ENCODE results near the gene LCMT1. TPM values are rescaled to one million over a fixed set of nuclear protein-coding genes. Genes with fewer than 3 reads are reported as not detected.
A peak's percentile ranks its signal among the peaks of the same experiment; 100 is the strongest.
"Not testable (repeated sequence)": the region's sequence is repeated elsewhere in the genome, so short reads cannot be mapped to it uniquely, and the experiment has no call there.

The LCMT1 gene
- 24.8 and 26.5 TPM in 2 replicates for total RNA-seq

DNA sequence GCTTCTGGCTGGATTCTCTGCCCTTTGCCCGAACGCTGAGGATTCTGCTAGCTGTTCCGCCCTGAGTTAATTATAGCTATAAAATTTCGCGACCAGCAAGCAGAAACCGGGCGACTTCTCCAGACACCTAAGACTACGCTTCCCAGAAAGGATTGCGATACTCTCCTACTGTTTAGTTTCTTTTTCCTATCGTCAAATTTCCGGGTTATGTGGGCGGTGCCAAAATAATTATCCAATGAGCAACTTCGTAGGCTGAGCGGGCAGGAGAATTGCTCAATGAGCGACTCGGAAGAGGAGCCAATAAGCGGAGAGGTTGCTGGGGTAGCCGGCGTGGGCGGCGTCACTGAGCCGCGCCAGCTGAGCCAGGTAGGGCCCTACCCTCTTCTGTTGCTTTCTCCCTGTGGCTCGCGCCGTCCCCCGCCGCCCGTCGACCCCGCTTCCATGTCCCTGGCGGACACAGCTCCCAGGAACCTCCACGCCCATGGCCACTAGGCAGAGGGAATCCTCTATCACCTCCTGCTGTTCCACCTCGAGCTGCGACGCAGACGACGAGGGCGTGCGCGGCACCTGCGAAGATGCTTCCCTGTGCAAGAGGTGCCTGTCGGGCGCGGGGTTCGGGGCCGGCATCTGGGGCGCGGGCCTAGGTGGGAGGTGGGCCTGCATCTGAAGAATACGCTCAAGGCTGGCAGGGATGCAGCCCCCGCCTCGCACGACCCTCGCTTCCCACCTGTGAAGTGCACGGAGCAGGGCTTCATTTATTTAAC is at the start of gene LCMT1:
LCMT1 (plus strand) TSS at position 340 of the 764 bp plus-strand sequence; CDS start at position 482, 142 bp downstream.
- peak; percentile 98 for DNase-seq

DNA sequence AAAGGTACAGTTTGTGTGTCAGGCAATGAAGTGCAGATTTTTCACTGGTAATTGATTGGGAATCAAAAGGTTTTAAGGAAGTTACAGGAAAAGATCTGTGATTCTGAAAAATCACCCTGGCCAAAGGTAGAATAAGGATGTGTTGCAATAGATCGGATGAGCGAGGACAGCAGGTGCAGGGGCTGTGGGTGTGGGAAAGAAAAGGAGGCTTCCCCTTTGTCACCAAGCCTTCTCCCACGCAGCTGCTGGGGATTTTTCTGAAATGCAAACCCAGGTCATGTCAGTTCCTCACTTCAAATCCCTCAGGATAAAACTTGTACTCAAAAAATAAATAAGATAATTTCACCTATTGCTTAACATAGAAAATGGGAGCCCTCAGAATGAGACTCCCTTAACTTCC is 48.4 kb upstream of the LCMT1 start:
- no peak for DNase-seq

DNA sequence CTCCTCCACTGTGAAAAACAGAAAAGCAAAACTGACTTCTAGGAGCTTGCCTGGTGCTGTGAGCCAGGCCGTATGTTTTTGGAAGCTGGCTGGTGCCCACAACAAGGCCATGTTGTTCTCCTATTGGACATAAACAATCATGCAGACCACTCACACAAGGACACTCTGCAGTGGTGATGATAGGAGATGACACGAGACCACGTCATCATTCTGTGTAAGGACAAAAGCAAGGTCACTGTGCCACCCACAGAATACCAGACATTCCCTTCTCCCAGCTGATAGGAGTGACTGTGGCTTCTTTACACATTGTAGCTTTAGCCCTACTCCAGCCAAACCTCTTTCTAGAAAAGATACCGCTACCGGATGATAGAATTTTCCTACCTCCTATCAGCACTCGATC is 47.7 kb upstream of the LCMT1 start:
- DNase-seq, result no peak

DNA sequence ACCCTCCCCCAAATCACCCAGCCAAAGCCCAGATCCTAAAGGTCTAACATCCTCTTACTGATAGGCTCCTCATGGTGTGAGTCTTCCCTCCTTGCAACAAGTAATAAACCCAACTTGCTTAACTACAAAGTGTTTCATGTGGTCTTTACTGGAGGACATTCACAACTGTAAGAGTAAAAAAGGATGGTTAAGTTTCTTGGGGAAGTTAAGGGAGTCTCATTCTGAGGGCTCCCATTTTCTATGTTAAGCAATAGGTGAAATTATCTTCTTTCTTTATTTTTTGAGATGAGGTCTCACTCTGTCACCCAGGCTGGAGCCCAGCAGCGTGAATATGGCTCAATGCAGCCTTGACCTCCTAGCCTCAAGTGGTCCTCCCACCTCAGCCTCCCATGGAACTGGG is 47.3 kb upstream of the LCMT1 start:
- not testable (repeated sequence) for DNase-seq

DNA sequence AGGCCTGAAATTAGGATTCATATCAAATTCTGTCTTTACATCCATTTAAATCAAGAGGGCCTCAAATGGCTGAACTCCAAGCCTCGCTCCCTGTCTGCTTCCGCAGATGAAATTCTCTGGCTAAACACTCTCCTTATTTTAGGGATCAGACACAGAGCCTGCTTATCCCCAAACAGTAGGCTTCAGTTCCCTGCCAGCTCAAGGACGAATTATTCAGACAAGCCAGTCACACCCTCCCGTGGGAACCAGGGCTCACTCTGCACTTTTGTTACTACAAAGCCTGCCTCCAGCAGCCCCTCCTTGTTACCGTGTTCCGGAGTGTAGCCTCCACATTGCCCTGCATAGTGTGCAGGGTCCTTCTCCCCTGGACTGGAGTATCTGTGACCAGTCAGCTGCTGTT is 46.6 kb upstream of the LCMT1 start:
- no peak for DNase-seq

DNA sequence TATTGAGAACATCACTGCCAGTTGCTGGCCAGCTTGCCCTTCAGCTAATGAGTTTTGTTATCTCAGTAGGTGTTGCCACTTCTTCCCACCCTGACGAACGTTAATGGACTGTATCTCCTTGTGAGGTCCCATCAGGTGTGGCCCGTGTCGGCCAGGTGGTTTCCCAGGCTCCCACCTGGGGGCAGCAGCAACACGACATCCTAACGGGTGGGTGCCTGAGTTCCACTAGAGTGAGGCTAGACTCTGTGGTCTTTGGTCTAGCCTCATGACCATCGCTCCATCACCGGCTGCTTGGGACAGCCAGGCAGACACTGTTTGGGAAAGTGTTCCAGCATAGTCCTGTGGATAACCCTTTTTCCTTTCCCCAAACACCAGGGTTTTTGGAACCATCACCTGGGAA is 45.6 kb upstream of the LCMT1 start:
- DNase-seq, result no peak

DNA sequence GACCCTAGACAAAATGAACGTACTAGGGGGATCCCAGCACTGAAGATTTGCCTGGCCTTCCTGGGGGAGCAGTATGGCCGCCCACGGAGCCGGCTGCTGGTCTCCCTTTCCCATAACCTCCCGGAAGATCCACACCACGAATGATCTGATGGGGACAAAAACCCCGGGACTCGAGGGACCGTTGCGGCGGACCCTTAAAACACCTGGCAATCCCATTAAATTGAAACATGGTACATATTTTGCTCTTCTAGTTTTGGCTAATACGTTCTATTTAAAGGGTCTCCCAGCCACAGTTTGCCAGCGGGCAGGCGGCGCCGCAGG is 45.2 kb upstream of the LCMT1 start:
- no peak for DNase-seq

DNA sequence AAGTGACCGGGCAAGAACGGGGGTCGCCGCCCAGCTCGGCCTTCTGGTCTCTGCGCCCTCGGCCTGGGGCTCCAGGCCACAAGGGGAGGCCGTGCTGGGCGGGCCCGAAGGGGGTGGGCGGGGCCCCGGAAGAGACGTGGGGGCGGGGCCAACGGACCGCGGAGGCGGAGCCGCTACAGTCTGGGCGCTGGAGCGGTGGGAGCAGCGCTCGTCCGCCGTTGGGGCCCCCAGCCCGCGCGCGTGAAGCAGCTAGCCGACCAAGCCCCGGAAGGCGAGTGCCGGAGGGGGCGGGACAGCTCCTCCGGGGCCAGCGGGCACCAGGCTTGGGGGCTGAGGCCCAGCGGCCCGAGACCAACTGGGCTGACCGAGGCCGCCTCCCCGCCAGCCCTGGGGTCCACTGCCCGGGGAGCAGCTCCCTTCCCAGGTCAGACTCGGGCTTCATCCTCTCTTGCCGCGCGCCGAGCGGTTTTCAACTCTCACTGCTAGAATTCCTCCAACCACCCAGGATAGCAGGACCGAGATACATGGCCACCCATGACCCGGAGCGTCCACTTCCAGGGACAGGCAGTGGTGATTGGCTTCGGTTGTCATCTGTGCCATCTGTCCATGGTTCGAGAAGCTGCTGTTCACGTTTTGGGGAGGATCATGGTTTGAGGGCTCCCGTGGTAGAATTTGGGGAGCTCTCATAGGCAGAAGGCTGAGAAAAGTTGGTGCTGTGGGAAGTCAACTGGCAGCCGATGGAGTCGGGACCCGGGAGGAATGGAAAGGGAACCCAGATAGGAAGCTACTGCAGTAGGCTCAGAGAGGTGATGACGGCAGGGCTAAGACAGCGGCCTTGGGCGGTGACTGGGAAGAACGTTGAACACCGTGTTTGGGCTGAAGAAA is 44.6 kb upstream of the LCMT1 start:
- DNase-seq, result peak; percentile 75

DNA sequence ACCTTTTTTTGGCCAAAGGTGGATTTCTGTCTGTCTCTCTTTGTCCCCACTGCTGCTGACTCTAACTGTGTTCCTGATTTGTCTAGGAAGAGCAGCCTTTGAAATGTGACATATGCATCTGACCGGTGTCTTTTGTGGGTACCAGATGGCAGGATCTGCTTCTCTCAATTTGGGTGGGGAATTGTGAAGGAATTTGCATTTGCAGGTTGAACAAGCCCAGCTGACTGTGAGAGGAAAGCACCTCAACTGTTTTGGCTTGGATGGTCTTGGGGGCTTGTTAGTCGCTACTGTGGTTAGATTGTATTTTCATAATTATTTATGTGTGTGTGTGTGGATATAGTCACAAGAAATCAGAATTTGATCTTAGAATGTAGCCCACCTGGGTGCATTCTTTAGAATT is 37.7 kb upstream of the LCMT1 start:
- no peak for DNase-seq

DNA sequence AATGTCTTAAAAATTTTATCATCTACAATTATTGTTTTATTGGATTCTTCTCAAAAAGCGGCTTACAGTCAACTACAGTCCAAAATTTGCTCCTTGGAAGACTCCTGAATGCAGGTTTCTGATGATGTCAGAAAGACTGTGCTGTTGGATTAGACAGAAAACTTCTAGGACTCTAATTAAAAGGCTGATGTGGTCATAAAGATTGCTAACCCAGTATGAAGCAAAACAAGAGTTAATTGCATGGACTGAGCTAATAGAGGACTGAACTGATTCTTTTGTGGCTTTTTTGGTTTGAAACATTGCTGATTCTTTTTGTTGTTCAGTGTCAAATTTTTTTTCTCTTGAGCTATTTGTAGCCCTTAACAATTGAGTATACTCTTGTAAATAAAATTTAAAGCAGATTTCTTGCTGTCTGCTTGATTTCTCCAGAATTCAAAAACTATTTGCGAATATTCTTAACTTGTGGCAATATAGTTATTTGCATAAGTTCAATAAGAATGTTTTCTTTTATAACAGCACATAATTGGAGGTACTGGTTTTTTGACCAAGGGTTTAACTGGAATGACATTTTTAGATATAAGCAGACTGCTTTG is 33.1 kb upstream of the LCMT1 start:
- DNase-seq, result no peak

DNA sequence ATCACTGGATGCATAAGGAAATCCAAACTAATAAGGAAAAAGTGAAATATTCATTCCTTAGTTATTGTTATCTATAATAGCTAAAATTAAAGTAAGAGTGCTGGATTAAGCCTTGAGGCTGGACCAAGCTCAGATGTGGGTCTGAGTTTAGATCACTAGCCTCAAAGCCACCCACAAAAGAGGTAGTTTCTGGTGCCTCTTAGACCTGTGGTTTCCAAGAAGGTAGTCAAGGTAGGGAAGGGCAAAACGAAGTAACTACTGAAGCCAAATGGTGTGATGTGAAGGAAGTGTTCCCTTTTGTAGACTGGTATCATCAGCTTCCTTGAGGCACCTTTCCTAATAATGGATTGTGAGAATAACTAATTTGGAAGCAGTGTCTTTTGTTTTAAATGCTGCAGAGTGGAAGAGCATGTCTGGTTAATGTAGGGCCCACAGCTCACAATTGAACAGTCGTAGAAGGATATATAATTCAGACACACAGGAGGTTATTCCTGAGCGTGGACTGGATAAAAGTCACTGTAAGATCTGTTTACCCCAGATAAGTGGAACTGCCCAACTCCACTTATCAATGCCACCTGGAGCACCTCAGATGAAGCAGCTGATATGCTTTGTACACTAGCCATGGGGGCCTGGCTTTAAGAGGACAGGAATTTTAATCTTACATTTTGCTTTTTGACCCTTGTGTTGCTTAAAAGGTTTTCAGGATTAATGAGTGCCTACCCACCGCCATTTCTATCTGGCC is 31.7 kb upstream of the LCMT1 start:
- no peak for DNase-seq

DNA sequence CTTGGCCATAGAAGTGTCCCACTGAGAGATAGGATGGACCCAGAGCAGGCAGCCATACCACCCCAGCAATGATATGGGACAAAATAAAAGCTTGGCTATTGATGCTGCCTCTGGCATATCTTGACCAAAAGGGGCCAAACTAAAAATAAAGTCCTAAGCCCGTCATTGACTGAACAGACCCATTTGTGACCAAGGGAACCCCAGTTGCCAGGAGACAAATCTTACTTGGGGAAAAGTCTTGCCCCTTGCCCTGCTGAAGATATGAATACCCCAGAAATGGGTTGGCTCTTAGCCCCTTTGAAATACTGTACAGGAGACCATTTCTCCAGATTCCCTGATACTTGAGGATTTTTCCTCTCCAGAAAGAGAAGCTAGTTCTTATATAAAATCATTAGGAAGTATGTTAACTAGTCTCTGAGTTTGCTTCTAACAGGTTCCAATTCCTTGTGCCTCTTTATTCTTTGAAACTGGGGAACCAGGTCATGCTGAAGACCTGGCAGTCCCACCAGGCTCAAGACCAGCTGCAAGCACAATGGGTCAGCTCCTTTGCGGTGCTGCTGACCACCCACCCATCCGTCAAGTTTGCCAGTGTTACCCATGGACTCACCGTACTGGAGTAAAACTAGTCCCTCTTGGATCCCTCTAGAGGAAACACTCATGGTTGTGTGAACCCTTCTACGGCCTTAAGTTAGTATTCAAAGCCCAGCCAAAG is 31.0 kb upstream of the LCMT1 start:
- DNase-seq, result no peak

DNA sequence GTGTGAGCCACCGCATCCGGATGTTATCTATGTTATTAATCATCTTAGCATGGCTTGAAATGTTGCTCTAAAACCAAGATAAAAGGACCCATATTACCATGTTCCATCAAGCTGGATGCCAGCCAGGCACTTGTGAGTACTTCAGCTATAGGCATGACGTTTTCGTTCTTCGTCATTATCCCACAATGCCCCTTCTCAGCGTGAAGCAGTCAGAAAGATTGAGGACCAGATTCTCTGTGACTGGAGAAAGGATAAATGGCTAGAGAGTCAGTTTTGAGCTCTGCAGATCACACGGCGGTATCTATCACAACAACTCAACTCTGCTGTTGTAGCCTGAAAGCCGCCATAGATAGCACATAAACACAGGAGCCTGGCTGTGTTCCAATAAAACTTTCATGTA is 29.8 kb upstream of the LCMT1 start:
- no peak for DNase-seq

DNA sequence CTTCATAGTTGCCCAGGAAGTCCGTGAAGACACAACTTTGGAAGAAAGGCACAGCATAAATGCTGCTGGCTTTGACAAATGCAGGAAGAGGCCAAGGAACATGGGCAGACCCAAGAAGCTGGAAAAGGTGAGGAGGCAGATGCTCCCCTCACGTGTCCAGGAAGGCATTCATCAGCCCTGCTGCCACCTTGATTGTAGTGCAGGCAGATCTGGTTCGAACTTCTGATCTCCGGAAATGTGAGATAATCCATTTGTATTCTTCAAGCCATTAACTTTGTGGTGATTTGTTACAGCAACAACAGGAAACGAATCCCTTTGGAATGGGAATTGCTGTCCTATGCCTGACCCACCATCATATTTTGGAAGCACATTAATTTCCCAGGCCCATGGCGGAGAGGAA is 28.5 kb upstream of the LCMT1 start:
- no peak for DNase-seq

DNA sequence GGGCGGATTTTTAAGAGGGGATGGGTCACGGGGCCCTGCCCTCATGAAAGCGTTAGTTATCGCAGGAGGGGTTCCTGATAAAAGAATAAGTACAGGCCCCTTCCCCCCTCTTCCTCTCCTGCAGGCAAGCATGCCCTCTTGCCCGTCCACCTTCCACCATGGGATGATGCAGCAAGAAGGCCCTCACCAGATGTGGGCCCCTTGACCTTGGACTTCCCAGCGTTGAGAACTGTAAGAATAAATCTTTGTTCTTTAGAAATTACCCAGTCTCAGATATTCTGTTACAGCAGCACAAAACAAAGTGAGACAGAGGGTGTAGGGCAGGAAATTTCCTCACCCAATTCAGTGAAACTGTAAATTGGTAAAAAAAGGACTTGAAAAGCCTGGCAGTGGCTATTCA is 27.8 kb upstream of the LCMT1 start:
- no peak for DNase-seq

DNA sequence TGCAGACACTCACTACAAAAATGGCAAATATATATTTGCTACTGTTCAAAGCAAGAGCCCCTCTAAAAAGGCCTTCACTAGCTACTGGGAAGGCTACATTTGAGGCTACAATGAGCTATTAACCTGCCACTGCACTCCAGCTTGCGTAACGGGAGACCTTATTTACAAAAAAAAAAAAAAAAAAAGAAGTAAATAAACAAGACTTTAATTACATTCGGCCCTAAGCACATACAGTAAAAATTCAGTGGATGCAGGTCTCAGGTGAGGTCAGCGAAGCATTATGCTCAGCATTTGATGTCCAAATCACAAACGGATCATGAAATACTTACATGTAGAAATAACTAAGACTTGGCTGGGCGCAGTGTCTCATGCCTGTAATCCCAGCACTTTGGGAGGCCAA is 26.7 kb upstream of the LCMT1 start:
- no peak for DNase-seq

DNA sequence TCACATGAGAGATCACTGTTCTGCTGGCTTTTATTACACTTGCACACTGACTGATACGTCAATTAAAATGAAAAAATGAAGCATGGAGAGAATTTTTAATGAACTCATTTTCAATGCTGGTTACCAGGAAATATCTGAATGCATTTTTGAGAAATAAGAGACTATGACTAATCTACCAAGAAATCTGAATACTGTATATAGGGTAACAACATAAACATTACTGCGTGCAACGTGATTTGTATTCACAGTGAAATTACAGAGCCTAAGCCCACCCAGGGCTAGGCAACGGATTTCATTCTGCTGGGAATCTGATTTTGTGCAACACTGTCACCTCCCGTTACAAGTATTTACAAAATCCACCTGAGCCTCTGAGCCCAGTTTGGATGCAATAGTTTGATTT is 23.8 kb upstream of the LCMT1 start:
- no peak for DNase-seq

DNA sequence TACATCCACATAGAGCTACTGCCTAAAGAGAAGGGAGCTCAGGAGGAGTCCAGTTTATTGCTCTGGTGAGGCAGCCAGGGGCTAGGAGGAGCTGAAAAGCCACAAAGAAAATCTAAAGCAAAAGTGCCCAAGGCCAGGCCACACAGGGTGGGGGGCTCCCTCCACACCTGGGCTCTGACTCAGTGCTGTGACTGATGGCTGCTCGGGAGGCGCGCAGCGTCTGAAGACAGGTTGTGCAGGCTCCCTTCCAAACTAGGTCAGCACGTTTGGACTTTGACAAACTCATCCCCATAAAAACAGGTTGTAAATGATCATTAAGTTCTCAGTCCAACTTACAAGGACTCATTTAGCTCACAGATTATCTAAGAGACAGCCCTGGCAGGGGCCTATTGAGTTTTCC is 22.2 kb upstream of the LCMT1 start:
- DNase-seq, result no peak

DNA sequence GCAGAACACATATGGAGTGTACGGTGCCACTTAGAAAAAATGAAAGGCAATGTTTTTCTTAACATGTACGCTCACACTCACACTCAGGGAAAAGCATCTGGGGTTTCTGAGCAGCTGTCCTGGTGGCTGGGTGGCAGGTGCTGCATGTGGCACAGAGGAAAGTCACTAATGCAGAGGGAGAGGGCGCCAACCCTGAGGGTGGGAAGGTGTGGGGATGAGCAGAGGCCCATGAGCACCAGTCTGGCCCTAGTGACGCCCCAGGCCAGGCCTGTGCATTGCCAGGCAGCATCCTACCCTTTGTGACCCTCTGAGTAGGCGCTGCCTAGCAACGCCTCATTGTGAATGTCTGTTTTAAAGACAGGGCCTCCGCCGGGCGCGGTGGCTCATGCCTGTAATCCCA is 19.1 kb upstream of the LCMT1 start:
- DNase-seq, result no peak

DNA sequence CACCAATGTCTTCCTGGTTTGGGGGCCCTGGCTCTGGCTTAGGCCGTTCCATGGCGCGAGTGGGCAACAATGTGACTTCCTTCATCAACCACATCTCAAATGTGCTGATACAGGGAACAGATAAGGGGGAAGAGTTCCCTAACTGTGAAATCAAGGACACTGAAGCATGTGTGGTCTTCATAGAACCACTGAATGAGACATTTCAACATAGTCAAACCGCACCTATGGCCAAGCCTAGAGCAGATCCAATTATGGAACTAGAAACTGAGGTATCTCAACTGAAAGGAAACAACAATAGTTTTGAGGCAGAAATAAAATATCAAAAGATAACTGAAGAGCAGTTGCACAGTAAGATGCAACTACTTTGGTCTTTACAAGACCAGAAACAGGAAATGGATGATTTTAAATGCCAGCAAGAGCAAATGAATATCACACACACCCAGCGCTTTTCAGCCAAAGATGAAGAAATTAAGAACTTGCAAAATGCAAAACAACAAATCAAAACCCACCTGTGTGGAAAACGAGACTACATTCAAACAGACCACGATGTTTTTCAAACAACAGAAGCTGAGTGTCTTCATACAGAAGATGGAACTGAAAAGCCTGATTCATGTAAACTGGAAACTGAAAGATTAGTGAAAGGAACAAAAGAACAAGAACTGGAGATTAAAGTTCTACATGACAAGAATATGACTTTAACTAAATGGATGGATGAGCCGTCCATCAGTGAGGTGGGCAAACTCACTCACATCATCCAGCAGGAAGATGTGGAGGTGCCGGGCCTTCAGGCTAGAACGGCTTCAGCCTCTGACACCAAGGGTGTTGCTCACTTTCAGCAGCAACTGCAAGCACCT is 18.1 kb upstream of the LCMT1 start:
- no peak for DNase-seq

DNA sequence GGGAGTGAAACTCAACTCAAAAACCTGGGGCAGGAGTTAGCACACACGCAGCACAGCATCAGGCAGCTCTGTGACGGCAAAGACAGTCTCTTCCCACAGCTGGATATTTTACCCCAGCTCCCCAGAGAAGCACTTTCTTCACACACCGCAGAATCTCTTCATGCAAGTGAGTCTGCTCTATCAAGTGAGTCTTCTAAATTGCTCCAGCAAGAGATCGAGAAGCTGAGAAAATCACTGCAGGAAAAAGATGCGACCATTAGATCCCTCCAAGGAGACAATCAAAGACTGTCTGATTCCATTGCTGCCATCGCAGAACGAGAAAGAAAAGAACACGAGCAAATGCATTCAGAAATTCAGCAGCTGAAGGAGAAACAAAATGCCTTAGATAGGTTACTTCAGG is 16.9 kb upstream of the LCMT1 start:
- no peak for DNase-seq

DNA sequence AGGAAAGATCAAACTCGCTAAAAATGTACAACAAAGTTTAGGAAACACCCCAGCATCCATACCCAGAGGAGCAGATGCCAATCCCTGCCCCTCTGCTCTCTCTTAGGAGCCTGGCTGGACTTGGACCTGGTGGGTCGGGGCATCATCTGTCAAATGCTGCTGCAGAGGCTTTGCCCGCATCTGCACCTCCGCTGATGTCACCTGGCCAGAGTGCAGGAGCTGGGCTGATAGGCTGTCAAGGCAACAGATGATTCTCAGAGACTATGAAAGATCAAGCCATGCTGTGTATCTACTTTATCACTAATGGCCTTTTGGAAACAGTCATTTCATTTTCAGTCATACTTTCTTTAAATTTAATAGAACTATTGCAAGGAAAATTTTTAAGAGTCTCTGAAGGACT is 15.9 kb upstream of the LCMT1 start:
- no peak for DNase-seq

Measured in dermis blood vessel endothelial cell (primary cell).